IPS DF 19.7 (cell line): ENCODE data around the gene FOXF1.

Experiments used
- DNase-seq: peaks from one replicate; pipeline ENCODE4 v3.0.0-alpha.2; 2013; ENCODE audit warnings: low read depth, low spot score

The FOXF1 gene

DNA sequence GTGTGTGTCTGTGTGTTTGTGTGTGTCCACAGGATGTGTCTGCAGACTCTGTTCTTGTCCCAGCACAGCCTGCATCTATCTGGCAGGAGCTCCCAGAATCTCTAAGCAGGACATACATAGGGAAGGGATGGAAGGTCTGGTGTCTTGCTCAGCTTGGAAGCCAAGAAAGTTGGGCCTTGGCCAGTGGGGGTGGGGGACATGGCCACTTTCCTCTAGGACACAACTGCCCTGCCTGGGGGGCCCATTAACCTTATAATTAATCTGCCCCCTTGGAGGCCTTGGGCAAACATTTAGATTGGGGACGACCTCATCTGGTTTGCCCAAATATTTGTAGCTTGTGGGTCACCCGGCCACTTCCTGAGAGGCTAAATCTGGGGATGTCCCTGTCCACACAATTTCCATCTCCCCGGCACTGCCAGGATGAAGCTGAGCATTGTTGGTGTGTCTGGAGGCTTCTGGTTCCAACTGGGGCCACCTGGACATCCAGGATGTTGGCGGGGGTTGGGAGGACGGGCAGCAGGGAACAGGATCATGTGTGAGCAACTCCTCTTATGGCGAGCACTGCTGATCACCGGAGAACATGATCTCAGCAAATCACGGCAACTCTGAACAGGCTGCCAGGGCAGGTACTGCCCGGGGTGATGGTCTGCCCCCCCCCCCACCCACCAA, 17.2 kb upstream of the FOXF1 start:
- no peak for DNase-seq

DNA sequence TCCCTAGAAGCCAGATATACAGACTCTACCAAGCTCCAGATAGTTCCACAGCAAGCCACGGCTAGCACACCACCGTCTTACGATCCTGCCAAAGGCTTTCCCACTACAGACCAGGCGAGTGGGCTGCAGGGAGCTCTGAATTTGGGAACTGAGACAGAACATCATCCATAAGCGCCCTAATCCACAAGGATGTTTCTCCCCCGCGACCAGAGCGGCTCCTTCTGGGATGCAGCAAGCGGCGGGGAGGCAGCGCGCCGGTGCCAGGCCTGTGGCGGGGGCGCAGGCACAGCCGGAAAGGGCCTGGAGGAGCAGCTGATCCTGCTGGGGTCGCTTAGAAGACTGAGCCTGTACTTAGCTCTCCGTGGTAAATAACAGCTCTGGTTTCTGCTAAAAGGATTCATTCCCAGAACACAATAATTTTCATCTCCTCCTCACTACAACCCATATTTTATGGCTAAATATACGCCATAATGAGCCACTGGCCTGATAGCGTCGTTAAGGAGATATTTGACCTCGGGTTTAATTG, 16.2 kb upstream of the FOXF1 start:
- no peak for DNase-seq

DNA sequence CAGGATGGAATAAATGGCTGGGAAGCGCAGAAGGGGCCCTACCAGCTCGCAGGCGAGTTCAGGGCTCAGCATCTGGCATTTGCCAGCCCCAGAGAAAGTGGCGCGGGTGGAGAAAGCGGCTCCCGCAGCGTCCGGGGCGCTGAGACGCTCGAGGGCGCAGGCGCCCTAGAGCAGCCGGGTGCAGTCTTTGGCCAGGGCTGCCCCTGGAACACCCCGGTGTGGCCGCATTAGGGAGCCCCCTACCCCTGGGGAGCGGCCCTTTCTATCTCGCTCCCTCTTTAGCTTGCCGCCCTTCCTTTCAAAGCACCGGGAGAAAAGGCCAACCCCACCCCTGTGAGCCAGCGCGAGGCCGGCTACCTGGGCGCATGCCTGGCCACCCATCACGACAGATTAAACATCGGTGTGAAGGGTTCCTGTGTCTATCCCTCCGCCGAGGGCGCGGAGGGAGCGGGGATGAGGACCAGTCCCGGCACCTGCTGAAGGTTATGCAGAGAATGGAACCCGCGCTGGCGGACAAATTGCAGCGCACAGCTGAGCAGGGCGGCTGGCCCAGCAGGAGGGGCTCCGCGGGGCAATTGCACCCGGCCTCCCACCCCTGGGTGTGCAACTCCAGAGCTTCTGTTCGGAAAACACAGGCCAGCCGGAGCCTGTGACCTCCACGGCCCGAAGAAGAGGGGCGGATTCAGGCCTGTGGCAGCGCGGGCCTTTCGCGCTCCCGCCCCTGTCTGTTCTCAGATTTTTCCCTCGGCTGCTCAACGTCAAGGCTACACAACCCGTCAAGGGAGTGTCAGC, 15.6 kb upstream of the FOXF1 start:
- no peak for DNase-seq

DNA sequence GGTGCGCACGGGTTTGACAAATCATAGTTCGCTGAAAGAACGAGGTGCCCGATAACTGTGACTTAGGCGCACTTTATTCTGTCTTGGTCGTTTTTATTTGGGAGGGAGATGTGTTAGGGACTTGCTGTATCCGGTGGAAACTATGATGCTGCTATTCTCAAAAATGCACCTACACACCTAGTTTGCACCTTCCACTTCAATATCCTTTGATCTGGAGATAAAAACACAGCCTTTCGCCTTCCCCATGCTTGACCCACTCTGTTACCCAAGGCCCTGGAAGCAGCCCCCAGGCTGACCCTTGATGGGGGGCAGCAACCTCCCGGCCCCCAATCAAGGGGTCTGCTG, 15.0 kb upstream of the FOXF1 start:
- DNase-seq, result no peak

DNA sequence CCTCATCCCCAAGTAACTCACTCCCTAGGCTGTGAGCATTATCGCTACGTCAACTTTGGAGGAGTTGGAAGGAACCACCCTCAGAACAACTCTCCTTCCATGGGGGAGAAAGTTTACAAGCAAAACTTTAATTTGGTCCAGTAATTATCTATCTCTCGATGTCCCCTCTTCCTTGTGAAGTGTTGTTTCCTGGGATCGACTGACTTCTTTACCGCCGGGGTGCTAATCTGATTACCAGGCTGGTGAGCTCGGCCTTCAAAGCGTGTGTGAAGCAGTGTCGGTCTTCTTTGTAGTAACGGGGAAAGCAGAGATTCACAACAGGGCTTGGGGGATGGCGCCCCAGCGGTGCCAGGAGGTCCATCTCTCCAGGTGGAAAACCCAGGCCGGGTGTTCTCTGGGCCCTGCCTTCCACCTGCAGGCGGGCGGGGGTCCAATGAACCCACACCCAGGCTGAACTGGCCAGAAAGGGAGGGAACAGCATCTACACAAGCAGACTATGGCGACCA, 14.5 kb upstream of the FOXF1 start:
- no peak for DNase-seq

DNA sequence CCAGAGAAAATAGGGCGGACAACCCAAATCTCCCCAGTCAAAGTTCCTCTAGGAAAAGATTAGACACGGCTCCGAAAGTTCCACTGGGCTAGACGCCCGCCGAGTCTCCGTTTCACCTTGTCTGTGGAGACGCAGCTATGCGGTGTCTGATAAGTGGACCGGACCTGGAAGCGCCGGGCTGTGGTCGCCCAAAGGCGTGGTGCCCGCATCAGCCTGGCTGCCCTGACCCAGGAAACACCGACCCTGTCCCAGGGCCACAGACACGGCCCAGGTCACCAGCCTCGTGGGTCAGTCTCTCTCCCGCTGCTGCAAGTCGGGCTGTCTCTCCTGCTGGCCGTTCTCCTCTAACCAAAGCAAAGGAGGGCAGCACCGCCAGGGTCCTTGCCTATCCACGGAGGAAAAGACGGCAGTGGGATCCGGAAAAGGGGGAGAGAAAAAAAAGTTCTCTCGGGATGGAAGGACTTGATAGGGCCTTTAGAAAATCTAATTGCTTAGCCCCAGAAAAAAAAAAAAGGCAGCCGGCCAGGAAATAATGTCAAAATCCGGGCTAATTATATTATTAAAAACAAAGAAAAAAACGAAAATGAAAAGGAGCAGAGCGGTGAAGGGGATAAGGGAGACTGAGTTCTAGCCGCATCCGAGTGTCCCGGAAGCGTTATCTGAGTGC, 13.9 kb upstream of the FOXF1 start:
- no peak for DNase-seq

DNA sequence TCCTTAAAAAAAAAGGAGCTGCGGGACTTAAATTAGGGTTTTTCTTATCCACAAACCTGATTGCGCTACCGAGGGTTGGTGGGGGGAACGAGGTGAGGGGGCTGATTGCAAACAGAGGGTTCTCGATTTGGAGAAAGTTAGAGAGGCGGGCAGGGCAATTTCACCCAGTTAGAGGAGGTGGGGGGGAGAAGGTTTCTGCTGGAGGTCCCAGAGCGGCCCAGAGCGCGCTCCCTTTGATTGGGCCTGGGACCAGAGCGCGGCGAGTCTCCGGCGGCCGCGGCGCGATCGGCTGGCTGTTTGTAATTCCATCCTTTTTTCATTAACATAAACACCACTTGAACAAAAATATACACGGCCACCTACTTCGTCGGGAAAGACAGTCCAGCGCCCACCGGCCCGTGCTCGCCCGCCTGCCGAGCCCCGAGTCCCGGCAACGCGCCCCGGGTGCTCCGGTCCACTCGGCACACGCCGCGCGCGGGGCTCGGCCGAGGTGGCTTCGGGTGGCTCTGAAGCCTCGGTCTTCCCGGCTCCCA, 13.3 kb upstream of the FOXF1 start:
- DNase-seq, result no peak

DNA sequence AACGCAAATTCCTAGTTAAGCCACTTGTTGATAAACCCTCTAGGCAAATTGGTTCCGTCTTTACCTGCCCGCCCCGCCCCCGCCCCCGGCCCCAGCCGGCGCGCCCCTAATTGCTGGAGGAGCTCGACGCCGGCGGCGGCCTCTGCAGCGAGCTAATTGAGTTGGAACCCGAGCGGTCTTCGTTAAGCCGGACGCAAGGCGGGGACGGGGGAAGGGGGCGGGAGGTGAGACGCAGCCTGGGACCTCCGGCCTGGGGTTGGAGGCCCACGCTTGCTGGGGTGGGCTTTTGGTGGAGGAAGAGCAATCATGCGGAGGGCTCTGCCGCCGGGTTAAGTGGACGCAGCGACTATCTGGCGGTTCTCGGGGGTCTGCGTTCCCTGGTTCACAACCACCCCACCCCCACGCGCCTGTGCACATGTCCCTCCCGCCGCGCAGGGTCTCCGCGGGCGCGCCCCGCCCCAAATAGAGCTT, 12.7 kb upstream of the FOXF1 start:
- DNase-seq, result no peak

DNA sequence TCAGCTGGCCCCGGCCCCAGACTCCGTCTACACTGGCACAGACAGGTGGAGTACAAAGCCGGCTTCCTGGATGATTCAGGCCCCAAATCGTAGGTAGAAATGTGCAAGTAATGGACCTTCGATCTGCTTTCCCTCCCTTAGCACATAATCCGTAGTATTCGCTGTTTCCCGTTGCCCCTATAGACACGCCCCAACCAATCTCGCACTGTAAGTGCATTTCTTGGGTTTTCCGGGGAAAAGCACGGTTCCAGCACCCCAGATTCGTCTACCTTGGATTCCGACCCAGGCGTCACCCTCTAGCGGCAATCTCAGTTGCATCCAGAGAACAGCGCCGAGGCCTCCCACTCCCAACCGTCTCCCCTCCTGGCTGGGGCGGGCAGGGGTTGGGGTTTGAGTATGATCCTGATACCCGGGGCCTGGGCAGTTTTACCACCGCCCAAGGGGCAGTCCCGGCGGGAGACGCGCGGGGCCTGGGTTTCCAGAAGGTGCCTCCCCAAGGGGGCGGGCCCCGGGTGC, 12.1 kb upstream of the FOXF1 start:
- DNase-seq, result no peak

DNA sequence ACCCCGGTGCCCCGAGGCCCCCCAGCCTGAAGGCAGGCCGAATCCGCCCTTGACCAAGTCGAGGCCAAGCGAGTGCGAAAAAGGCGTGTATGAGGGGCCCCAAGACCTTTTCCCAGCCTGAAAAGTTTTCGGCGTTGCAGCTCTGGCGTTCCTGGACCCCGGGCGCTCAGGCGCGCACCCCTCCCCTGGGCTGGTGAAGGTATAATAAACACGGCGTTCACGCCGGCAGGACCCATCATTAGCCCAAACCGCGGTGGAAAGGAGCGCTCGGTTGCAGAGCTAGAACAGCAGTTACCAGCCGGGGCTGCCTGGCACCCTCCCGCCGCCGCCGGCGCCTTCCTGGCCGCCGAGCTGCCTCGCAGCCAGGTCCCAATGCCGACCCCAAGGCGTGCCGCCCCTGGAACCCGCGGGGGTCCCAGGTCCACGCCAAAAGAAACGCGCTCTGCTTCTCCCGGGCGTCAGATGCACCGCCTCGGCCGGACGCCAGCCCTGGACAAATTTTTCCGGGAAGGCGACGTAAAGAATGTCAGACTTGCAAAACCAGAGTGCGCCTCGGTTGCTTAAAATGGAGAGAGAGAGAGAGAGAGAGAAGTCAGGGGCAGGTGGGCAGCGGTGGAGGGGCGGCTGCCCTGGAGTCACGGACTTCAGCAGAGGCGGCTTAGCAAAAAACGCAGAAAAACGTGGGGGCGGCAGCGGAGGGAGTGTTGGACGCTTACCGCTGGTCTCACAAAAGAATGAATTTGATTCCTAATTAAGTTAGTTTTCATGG, 11.5 kb upstream of the FOXF1 start:
- DNase-seq, result no peak

DNA sequence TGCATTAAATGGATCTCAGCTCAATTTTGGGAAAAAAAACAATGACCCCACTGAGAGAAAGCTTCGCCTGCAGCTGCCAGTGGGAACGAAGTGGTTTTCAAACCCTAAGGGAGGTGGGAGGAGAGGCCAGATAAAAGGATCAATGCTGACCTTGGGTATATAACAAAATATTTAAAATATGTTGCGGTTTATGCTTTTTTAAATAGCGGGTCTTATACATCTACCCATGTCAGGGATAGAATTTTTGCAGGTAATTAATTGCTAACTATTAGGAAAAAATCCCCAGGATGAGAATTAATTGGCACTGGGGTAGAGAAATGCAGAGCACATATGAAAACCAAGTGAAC, 10.9 kb upstream of the FOXF1 start:
- DNase-seq, result no peak

DNA sequence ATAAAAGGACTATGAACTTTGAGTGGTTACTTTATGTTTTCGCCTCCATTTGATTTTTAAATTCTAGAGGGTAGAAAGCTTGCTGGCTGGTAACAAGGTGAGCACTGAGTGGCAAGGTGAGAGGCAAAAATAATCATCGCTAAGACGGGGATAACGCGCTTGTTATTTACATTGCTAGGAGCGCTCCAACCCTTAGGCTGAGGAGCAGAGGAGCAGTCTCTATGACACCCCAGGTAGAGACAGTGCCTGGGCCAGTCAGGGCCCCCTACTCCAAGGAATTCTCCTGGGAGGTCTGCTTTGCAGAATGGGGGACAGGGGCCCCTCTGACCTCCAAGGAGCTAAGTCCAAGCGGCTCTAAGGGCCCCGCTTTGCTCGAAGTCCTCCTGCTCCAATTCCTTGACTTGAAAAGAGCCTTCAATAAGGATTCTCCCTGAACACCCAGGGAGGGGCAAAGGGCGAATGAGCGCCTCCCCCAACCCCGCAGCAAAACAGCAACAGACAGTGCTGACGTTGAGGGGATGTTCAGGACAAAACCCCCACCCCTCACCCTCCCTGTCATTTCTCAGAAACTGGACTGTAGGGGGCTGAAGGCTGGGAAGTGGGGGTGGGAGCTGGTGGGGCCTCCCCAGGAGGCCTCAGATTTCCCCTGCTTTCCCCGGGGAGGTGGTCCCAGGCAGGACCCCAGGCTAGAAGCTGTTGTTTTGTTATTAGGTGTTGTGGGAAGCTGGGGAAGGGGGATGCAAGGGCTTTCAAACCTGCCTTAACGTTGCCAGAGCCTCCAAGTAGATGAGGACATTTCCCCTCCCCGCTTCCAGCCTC, 10.2 kb upstream of the FOXF1 start:
- no peak for DNase-seq

DNA sequence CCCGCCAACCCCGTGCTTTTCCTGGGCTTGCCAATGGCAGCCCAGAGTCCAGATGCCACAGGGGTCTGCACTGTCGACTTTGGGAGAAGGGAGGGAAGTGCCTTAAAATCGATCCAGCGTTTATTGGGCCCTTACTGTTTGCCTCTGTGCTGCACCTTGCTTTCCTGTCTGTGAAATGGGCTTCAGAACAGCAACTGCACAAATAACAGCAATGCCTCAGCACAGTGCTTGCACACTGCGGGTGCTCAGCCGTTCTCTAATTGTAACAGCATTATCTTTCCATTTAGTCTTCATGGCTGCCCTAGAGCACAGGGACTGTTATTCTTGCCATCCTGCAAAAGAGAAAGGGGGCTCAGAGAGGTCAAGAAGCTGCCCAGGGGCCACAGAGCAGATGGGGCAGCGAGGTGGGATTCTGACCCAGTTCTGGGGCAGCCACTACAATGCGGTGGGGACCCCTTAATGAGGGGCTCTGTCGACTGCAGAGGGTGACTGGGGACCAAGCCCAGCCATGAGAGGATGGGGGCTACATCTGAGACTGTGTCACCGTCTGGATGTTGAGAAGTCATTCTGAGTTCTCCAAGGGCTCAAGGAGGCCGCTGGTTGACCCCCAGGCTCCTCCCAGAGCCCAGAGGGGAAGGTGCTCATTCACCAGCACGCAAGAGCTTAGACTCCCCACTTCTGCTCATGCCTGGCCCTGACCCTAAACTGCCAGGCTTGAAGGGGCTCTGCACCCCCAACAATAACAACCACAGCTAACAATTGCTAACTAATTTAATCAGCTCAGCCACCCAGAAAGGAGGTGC, 9.4 kb upstream of the FOXF1 start:
- DNase-seq, result no peak

DNA sequence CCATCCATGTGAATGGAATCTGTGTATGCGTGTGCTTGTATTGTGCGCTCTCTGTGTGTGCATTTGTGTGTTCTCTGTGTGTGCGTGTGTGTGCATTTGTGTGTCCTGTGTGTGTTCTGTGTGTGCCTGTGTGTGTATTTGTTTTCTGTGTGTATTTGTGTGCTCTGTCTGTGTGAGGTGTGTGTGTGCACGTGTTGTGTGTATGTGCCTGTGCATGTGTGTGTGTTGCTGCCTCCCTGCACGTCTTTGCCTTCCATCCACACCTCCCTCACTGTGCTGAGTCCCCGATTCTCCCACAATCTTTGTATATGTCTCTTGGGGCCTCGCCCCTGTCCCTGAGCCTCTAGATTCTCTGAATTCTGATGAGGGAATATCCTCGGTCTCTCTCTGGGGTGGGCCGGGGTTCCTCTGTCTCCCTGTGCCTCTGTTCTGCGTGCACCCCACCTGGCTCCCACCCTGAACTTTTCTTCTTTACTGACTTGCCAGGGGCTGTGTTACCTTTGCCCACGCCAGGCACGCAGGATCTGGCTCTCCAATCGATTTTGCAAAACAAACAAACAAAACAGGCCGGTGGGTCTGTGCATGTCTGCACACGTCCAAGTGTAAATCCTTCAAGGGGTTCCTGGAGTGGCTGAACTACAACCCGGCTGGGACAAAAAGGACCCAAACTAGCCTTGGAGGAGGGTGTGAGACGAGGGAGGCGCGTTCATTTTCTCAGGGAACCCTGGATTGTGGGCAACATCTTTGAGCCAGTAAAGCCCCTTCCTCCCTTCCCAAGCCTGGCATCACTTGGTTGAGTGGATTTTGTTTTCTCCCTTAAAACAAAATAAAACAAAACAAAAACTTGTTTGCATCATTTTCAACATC, 8.1 kb upstream of the FOXF1 start:
- no peak for DNase-seq

DNA sequence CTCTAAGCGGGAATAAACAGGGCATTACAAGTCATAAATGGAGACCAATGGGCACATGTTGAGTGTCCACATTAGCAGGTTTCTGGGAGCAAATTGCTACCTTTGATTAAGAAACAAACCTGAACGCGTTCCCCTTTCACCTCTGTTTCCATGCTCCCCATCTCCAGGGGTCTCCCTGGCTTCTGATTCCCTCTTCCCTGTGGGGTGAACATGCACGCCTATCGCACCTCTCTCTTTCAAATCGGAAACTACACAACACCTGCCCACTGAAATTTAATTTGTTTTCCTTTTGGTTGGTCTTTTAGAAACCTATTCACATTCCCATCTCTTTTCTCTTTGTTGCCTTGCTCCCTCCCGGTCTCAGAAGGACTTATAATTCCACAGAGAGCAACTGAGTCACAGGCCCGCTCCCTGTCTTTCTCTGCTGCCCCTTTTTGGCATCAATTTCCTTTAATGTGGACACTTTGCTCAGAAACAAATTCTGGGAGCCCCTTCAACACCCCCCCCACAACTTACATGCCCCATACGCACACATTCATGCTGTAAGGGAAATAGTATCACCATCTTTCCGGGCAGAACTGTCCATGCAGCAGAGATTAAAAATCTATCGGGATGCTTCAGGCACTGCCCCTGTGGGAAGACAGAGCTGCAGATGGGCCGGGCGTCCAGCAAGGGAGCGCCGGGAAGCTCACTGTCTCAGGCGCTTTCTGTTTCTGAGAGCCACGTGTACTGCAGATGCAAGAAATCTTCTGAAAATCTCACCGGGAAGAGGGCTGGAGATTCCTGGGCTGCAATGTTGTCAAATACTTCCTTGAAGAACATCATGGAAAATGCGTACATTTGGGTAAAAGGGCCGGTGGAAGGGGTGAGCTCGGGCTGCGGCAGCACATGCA, 7.2 kb upstream of the FOXF1 start:
- DNase-seq, result no peak

DNA sequence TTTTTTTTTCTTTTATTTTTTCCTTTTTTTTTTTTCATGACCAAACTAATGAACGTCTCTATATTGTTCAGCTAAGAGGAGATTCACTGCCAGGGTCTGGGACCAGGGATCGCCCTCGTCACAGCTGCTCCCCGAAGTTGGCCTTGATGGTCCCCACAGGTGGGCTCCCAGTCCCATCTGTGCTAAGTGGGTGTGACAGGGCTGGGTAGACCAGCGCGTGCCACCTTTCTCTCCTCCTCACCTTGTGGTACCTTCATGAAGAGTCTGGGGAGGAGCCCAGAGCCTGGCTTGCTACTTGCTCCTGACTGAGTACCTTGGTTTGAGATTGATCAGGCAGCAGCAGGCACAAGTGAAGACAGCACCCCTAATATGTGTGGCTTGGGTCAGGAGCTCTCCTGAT, 6.5 kb upstream of the FOXF1 start:
- no peak for DNase-seq

DNA sequence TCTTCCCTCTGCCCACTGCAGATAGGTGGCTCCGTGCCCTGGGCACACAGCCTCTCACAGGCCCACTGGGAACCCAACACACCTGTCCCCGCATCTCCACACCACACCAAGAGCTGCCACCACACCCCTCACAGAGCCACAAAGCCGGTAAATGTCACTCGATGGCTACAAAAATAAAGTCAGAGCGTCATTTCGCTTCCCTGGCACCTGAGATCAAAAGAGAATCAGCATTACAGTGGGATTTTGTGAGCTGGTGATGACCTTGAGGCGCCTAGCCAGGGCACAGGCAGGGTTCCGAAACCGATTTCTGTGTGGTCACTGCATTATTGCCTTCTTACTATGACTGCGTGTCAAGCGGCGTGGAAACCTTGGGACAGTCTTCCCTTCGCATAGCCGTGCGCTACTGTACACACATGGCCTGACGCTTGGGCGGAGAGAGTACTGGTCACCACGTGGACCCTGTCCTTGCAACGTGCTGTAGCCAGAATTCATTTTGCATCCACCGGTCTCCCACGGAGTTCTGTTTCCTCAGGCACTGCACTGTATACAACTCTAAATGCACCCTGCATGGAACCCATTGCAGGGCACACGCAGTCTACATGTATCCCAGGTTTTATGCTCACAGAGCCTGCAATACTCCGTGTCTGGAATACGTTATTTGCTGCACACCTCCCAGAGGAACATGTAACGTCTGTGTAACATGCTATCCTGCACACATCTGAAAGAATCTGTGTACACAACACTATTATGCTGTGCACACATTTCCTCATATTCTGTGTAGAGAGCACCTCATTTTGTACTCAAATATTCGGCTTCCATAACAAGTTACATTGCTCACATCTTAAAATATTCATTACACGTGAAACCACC, 5.8 kb upstream of the FOXF1 start:
- no peak for DNase-seq
